GM12872 (cell line): ENCODE measurements around the gene CP.

Experiments used
- TF ChIP-seq, protein P1 (sequence below): IDR thresholded peaks from 3 replicates; pipeline ENCODE4 v1.5.1; 2011; ENCODE audit warnings: low read depth, mild to moderate bottlenecking, low read length, moderate library complexity; ENCODE audit not compliant: insufficient read depth

CP gene

DNA sequence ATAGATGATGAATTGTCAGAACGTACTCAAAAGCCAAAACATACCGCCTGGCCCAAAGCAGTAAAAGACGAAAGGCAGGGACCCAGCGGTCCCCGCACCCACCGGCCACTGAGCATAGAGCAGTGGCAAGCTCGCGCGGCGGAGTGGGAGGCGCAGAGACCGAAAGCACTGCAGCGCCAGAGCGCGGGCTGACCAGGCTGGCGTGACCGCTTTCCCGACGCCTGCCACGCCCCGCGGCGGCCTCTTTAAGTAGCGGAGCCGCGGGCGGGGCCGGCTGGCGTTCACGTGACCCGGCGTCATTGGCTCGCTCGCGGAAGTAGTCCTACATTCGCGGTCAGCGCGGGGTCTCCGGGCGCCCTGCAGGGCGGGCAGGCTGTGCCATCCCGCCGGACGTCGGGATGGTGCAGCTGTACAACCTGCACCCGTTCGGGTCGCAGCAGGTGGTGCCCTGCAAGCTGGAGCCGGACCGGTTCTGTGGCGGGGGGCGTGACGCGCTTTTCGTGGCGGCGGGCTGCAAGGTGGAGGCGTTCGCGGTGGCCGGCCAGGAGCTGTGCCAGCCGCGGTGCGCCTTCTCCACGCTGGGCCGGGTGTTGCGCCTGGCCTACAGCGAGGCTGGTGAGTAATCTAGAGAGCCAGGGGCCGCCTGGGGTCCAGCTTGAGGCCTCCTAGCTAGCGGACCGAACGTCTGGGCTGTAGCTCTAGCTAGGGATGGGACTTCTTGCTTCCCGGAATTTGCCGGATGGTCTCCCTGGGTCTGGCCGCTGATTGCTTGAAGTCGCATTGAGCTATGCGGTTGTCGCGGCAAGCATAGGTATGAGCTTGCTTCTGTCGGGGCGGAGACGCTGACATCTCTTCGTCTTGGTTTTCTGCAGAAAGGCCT lies 92.1 kb downstream of the CP start, which contains the start of gene HPS3:
TSS of gene HPS3 (plus strand) at position 313 of the 880 bp plus-strand sequence. CDS start at position 399, 86 bp downstream.
- TF ChIP-seq, protein P1, sequence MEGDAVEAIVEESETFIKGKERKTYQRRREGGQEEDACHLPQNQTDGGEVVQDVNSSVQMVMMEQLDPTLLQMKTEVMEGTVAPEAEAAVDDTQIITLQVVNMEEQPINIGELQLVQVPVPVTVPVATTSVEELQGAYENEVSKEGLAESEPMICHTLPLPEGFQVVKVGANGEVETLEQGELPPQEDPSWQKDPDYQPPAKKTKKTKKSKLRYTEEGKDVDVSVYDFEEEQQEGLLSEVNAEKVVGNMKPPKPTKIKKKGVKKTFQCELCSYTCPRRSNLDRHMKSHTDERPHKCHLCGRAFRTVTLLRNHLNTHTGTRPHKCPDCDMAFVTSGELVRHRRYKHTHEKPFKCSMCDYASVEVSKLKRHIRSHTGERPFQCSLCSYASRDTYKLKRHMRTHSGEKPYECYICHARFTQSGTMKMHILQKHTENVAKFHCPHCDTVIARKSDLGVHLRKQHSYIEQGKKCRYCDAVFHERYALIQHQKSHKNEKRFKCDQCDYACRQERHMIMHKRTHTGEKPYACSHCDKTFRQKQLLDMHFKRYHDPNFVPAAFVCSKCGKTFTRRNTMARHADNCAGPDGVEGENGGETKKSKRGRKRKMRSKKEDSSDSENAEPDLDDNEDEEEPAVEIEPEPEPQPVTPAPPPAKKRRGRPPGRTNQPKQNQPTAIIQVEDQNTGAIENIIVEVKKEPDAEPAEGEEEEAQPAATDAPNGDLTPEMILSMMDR = no peak

DNA sequence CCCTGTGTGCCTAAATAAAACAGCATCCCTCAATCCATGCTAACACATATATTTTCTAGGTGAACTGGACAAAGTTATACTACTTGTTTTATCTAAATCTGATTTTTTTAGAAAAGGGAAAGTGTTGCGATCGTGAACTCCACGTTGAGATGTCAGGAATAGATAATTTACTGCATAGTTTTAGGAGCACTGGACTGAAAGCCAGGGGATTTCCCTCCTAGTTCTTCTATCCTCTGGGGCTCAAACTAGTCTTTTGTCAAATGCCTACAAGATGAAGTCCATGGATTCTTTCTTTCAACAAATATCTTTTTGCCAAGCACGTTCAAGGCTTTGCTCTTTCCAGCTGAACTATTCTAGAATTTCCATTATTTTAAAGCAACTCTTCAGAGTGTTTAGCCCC lies 92.8 kb downstream of the CP start:
- TF ChIP-seq, protein P1 = no peak

GRCh38 chr3:149122721-149123578 lies 98.7 kb downstream of the CP start:
- TF ChIP-seq, protein P1 = no peak
